Posterior cingulate gyrus (tissue), 11 donors: Measurements from ENCODE around the gene CRYBB2.
"Not testable (repeated sequence)": the region's sequence is repeated elsewhere in the genome, so short reads cannot be mapped to it uniquely, and the experiment has no call there.

Experiments
- DNase-seq, 10 donors: peaks; one replicate each; pipeline versions ENCODE4 v3.0.0 to v3.0.0-alpha.2; 2020 to 2021; ENCODE audit warnings: mixed read lengths in 3 of 10
- intact Hi-C: fragments of 100-400 bp; cut with DNase I; formaldehyde crosslinking; loops from one replicate; pipeline ENCODE4 v1.15.1; 2023

CRYBB2 gene

DNA sequence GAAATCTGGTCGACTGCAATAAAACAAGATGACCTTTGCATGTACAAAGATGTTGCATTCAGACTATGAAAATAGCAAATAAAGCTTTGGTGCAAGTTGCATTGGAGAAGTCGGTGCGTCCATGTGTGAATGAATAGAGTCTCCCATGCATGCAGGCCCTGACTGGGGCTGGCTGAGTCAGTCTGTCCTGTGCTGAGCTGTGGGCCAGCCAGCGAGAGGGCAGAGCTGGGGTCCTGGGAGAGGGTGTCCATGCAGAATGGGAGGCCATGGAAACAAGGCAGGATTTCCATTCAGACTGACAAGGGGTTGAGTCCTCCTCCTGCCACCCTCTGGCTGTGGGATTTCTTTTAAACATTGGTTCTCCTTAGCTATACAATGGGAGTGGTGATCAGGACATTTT, 22.1 kb upstream of the CRYBB2 start:
- intact Hi-C loops = no loop called here
- DNase-seq = peak in 2 of 10 donors; percentile 63 to 69

DNA sequence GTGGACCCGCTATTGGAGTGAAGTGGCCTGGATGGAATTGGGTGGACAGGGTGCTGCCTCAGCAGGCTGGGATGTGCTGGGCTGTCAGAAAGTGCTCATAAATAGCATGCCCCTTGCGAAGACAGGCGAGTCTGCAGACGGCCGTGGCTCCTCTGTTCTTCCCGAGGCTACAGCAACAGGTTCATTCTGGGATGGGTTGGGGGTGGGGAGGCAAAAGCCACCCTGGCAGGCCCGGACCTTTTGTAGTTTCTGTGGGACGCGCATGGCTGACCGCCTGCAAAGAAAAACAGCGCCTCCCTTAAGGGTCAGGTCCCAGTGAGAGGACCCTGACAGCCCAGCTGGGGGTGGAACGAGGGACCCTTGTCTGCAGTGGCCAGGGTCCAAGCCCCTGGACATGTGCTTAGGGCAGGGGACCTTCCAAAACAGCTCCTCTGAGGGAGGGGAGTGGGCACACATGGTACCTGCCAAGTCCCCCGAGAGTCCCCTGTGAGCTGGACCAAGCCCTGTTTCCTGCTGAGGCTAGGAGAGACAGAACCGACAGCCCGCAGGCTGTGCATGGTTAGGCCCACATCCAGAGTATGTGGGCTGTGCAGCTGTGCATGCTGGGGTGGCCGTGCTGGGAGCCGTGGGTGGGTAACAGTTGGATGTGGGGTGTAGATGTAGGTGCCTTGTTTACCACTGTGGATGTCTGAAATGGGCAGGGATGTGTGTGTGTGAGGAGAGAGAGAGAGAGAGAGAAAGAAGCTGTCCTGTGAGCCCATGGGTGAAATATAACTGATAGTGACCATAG, 19.5 kb upstream of the CRYBB2 start, which contains the start of gene CRYBB3:
CRYBB3 (plus strand) TSS at position 128 of the 790 bp plus-strand sequence. CDS start 1,539 bp downstream, outside the sequence.
- peak in 2 of 10 donors; percentile 76 to 91 for DNase-seq
- intact Hi-C loops = no loop called here

DNA sequence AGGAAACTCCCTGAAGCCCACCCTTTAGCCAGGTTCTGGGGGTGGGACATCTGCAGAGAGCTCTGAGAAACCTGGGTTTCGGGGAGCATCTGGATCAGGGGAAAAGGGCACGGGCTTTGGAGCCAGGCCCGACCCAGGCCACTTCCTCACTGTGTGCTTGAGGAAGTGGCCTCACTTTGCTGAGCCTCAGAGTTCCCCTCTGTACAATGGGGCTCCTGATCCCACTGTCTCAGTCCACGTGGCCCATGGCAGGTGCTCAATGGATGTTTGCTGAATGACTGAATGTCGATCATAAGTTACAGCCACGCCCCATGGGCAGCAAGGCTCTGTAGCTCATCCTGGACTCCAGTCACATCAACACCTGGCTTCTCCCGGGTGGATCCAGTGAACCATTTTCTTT, 18.5 kb upstream of the CRYBB2 start:
- intact Hi-C loops = no loop called here
- no peak for DNase-seq

DNA sequence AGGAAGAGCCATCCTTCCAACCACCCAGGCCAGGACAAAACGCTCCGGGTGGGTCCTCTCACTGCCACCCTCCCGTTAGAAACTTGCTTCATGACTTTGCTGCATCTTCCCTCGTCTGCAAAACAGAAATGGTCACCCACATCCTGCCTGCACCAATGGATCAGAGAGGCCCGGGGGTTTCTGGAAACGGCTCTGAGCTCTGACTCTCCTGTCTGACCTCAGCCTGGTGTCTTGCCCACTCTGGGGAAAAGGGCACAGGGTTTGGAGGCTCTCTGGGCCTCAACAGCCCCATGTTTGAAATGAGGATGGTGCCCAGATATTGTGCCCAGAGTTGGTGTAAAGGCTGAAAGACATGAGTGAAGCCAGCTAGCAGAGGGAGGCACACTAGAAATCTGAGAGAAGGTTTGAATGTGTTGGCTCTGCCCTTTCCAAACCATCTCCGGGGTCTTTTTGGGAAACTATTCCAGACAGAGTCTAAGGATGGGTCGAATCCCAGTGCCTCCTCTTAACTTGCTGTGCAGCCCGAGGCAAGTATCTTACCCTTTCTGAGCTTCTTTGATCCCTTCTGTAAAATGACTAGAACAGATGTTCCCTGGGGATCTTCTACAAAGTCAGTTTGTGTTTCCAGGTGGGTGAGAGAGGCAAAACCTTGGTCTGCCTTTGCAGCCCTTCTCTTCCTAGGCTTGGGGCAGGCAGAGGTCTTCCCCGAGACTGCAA, 17.7 kb upstream of the CRYBB2 start:
- intact Hi-C loops = loop anchor here (2.0 kb wide), 1 partner anchor 133 kb away; no protein-coding TSS in a partner anchor
- peak in 1 of 10 donors; percentile 4 for DNase-seq

DNA sequence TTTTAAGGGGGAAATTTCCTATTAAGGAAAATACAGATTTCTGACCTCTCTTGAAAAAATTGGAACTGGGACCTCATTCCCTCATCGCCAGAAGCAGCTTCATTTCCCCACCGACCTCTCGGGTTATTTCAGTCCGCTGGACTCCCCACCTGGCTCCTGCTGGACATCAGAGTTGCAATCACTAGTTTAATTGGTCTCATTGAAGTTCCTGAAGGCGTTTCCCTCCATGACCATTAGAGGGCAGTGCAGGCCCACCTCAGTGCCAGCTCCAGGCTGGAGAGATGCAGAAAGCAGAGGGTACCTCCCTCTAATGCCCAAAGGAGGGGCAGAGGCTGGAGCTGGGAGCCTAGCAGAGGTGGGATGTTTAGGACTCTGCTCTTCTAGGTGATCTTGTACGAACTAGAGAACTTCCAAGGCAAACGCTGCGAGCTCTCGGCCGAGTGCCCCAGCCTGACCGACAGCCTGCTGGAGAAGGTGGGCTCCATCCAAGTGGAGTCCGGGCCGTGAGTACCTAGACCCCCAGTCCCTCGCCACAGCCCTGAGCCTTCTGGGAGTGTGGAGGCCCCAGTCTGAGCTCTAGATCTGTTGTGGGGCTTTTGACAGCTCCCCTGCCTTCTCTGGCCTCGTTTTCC, 17.0 kb upstream of the CRYBB2 start:
- peak in 8 of 10 donors; percentile 43 to 93 (median 70) for DNase-seq
- intact Hi-C loops = loop anchor here (2.0 kb wide), 1 partner anchor 132 kb away; no protein-coding TSS in a partner anchor

DNA sequence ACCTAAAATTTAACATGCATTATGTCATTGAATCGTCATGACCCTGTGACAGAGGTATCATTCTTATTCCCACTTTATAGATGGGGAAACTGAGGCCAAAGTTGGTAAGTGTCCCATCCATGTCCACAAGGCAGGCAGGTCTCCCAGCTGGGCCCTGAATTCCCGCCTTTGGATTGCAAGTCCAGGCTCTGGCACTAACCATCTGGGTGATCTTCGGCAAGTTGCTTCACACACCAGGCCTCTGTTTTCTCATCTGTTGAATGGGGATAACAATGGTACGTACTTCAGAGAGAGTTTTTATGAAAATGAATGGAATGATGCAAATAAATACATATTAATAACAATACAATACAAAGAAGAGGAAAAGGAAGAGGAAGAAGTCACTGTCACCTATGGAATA, 16.4 kb upstream of the CRYBB2 start:
- DNase-seq = peak in 1 of 10 donors; percentile 31
- intact Hi-C loops = loop anchor here (2.0 kb wide), 1 partner anchor 132 kb away; no protein-coding TSS in a partner anchor

DNA sequence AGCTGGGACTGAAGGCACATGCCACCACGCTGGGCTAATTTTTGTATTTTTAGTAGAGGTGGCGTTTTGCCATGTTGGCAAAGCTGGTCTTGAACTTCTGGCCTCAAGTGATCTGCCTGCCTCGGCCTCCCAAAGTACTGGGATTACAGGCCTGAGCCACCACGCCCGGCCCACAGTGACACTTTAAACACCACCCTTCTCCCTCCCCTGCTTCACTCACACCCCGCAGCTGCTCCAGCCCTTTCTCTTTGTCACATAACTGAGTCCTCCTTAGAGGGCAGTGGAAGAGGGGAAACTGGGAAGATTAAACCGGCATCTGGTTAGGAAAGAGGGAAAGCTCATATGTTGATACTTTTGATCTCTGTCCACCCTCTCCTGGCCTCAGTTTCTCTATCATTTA, 14.9 kb upstream of the CRYBB2 start:
- intact Hi-C loops = not testable (repeated sequence)
- DNase-seq = peak in 1 of 10 donors; percentile 49

DNA sequence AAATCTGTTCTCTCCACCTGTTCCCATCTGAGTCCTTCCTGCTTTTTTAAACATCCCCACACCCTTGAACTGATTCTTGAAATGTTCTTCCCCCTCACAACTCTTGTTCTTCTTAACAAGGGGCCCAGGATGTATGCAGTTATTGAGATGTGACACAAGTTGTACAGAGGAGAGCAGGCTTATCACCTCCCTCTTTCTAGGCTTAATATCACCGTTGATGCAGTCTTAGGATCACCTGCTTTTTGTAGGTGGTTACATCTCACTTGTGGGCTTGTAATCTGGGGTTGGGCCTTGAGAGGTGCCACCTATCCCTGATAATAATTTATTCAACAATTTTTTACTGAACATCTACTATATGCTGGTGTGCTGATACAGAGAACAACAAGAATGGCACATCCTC, 13.6 kb upstream of the CRYBB2 start:
- intact Hi-C loops = no loop called here

DNA sequence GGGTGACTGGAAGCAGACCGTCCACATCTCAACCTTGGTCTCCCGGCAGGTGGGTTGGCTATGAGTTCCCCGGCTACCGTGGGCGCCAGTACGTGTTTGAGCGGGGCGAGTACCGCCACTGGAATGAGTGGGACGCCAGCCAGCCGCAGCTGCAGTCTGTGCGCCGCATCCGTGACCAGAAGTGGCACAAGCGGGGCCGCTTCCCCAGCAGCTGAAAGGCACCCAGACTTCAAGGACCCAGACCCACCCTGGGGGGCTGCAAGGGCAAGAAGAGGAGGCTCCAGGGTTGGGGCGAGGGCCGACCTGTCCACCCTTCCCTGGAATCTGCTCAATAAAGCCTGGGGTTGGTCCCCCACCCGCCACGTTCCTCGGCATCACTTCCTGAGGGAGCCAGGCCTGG, 12.4 kb upstream of the CRYBB2 start:
- DNase-seq = no peak
- intact Hi-C loops = no loop called here

More for the DNA sequence above, 13.6 kb upstream of the CRYBB2 start:
- no peak for DNase-seq

DNA sequence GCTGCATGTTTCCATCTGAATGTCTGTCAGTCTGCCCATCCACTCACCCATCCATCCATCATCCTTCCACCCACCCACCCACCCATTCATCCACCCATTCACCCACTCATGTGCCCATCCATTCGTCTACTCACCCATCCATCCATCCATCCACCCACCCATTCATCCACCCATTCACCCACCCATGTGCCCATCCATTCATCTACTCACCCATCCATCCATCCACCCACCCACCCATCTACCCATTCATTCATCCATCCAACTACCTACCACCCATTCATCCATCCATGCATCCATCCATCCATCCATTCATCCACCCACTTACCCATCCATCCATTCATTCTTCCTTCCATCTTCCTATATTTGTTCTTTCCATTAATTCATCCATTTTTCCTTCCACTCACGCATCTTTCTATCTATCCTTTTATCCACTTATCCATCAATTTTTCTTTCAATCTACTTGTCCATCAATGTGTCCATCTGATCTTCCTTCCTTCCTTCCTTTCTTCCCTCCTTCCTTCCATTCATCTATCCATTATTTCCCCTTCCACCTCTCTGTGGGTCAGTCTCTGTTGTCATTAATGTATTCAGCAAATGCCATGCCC, 11.8 kb upstream of the CRYBB2 start:
- intact Hi-C loops = no loop called here
- DNase-seq = no peak

DNA sequence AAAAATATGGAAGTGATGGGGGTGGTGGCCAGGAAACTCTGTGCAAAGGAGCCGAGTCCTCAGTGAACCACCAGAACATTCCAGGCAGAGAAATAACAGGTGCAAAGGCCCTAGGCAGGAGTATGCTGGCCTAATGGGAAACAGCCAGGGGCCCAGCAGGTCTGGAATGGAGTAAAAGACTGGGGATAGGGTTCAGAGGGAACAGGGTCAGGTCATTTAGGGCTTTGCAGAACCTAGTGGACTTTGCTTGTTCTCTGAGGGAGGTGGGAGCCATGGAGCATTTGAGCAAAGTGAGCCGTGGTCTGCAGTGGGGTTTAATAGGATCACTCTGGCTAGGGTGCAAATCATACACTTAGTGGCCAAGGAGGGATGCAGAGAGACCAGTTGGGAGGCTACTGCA, 11.1 kb upstream of the CRYBB2 start:
- DNase-seq = no peak
- intact Hi-C loops = no loop called here

DNA sequence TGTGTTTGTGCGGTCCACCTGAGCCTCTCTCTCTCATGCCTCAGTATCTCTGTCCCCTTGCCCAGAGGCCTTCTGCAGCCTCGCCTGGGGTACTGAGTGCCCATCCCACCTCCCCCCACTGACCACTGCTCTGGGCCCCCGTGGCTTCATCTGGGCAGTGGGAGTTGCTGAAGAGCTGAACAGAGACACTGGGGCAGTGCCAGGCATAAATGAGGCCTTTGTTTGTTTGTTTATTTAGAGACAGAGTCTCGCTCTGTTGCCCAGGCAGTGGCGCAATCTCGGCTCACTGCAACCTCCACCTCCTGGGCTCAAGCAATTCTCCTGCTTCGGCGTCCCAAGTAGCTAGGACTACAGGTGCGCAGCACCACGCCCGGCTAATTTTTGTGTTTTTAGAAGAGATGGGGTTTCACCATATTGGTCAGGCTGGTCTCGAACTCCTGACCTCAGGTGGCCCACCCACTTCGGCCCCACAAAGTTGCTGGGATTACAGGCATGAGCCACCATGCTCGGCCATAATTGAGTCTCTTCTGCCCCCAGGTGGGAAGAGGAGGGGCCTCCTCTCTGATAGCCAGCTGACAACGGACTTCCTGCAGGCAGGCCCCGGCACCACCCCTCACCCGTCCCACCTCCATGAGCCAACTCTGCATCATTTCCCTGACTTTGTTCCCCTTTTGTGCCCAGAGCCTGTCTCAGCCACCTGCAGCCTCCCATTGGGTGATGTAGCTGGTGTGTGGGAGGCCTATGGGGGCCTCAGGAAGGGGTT, 10.5 kb upstream of the CRYBB2 start:
- intact Hi-C loops = no loop called here
- peak in 1 of 10 donors; percentile 64 for DNase-seq

DNA sequence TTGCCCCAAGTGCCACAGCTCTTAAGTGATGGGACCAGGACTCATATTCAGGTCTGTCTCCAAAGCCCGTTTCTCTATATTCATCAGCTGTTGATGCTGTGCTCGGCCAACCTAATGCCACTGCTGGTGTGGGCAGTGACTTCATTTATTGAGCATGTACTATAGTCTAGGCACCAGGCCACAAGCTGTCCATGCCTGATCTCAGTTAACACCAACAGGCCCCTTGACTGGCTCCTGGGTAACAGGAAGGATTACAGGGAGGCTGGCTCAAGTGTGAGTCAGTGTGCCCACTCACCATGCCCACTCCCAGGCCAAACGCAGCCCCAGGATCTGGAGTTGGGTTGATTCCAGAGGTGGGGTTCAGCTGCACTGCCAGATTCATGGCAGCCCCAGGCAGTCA, 8.6 kb upstream of the CRYBB2 start:
- DNase-seq = no peak
- intact Hi-C loops = no loop called here

DNA sequence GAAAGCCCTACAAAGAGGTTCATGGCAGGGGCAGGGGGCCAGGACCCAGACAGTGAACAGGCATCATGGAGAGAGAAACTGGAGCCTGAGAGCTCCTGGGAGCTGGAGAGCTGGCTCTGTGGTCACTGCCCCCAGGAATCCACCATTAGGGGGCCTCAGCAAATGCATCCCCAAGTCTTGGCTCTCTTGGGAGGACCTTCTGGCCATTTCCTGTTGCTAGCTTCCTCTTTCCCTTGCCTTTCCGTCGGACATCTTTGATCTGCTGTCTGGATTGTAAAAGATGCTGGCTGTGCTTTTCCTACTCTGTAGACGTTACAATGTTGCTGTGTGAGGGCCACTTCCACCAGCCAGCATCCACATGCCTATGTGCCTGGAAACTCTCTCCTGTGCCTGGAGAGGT, 7.1 kb upstream of the CRYBB2 start:
- intact Hi-C loops = no loop called here
- no peak for DNase-seq

DNA sequence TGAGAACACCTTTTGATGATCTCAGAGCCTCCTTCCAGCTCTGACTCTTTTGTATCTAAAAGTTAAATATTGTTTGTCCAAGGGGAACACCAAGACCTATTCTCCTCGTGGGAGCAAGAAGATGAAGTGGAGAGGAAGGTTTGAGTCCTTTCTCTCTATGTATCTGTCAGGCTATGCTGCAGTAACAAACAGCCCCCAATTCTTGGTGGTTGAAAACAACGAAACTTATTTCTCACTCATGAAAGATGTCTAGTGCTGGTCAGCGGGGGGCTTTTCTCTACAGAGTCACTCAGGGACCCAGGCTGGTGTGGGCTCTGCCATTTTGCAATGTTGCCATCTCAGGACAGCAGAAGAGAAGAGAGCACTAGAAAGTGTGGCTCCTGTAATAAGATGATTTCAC, 6.2 kb upstream of the CRYBB2 start:
- intact Hi-C loops = no loop called here
- no peak for DNase-seq

DNA sequence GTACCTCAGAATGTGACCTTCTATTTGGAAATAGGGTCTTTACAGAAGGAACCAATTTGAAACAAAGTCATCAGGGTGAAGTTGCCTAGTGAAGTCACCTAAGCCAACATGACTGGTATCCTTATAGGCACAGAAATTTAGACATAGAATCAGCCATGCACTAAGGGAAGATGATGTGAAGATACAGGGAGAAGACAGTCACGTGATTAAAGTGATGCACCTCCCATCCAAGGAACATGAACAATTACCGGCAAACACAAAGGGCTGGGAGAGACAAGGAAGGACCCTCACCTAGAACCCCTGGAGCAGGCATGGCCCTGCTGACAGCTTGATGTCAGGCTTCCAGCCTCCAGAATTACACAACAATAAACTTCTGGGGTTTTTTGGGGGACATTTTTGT, 3.2 kb upstream of the CRYBB2 start:
- intact Hi-C loops = no loop called here
- DNase-seq = peak in 1 of 10 donors; percentile 5

DNA sequence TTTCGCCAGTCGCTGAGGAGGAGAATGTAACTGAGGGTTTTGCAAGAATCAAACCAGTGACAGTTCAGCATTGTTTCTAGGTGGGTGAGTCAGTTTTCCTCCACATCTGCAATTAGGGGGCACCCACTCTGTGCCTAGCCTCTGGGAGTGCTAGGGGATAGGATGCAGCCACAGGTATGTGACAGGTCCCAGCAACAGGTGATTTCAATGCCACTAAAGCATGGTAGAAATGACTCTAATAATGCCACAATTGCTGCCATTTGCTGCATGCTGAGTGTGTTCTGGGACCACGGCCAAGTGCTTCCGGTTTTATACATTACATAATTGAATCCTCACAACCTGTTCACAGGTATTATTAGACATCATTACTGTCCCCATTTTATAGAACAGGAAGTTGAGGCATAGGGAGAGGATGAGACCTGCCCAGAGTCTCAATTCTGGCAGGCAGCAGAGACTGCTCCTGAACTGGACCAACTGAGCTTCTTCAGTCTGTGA, 556 bp downstream of the CRYBB2 start:
- intact Hi-C loops = no loop called here

DNA sequence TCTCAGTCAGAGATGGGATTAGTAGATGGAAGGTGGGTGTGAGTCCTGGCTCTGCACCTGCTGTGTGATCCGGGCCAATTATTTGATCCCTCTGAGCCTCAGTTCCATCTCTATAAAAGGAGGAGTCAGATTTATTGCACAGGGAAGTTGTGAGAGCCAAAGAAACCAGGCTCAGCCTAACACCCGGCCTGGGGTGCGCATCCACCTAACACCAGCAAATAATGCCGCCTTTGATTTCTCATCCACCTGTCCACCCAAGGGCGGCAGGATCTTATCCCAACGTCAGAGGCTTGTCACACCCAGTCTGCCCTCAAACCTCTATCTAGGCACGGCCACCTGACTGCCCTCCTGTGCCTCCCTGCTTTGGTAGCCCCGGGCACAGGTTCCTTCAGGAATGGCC, 2.4 kb downstream of the CRYBB2 start:
- intact Hi-C loops = no loop called here
- DNase-seq = no peak

More for the DNA sequence above, 556 bp downstream of the CRYBB2 start:
- DNase-seq = peak in 1 of 10 donors; percentile 12

DNA sequence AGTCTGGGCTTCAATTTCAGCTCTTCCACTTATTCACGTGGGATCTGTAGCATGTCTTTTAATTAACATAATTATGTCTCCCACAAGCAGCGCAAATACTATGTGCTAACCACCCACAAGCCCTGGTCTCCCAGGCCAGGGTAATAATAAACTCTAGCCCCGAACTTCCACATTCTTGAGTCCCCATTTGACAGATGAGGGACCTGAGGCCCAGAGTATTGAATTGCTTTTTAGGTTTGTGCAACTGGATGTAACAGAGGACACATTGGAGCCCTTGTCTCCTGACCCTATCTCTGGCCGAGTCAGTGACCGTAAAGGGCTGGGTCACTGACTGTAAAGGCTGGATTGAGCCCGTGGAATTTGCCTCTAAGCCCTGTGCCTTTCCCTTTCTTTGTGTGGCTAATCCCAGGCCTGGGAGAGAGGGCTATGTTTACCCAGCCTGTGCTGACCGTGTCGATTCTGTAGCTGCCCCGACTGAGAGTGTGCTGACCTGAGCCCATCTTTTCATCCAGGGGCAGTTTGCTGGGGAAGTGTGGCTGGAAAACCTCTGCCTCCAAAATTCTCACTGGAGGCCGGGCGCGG, 3.9 kb downstream of the CRYBB2 start:
- intact Hi-C loops = no loop called here
- DNase-seq = no peak
